Cardiac fibroblast (primary cell): ENCODE measurements around the gene TAGLN3.

Source experiments
- DNase-seq, 2 donors: peaks; one replicate each; pipeline versions ENCODE4 v3.0.0 to v3.0.0-alpha.2; 2010; ENCODE audit warnings: low read depth in 2 of 2
- H3K4me3 ChIP-seq, 2 donors: replicated peaks in 1 of 2; 1 replicate in 1 of 2; 2 replicates in 1 of 2; pipeline ENCODE4 v1.5.1; 2011; ENCODE audit warnings: low read depth in 2 of 2, low read length in 2 of 2, mild to moderate bottlenecking in 2 of 2, moderate library complexity in 1 of 2
- CTCF ChIP-seq: IDR thresholded peaks from one replicate; pipeline ENCODE4 v1.5.1; 2011; ENCODE audit warnings: low read depth, mild to moderate bottlenecking, low read length, inconsistent platforms

Gene TAGLN3

GRCh38 chr3:111955876-111956275 lies 42.8 kb upstream of the TAGLN3 start:
- TF ChIP-seq CTCF = no peak
- DNase-seq = no peak
- H3K4me3 ChIP-seq = no peak overlapping the region

- no peak overlapping the region for H3K4me3 ChIP-seq
- no peak for TF ChIP-seq CTCF
Measured at GRCh38 chr3:111956449-111956848, 42.3 kb upstream of the TAGLN3 start.

GRCh38 chr3:111956995-111957734 lies 41.6 kb upstream of the TAGLN3 start:
- no peak for DNase-seq
- TF ChIP-seq CTCF = no peak
- H3K4me3 ChIP-seq = no peak overlapping the region

More at GRCh38 chr3:111956449-111956848, 42.3 kb upstream of the TAGLN3 start:
- no peak for DNase-seq

GRCh38 chr3:111961461-111962164 lies 37.1 kb upstream of the TAGLN3 start:
- no peak for DNase-seq
- TF ChIP-seq CTCF = no peak
- no peak overlapping the region for H3K4me3 ChIP-seq

GRCh38 chr3:111963424-111963823 lies 35.3 kb upstream of the TAGLN3 start:
- peak; percentile 65 to 92 for DNase-seq
- no peak overlapping the region for H3K4me3 ChIP-seq
- TF ChIP-seq CTCF = no peak

GRCh38 chr3:111965484-111965883 lies 33.2 kb upstream of the TAGLN3 start:
- DNase-seq = no peak
- TF ChIP-seq CTCF = no peak

More at GRCh38 chr3:111965484-111965883, 33.2 kb upstream of the TAGLN3 start:
- H3K4me3 ChIP-seq = no peak overlapping the region
